ENCODE data around the gene BTN3A1.

GRCh38 chr6:26421259-26422144 lies 19.4 kb downstream of the BTN3A1 start:
- TF ChIP-seq CTCF (IDR thresholded peaks at IDR 0.05) = peak in 1 of 4 experiments; percentile 9
- TF ChIP-seq POLR2A (IDR thresholded peaks at IDR 0.05) = peak; percentile 56
- TF ChIP-seq POLR2AphosphoS5 (IDR thresholded peaks at IDR 0.05) = peak; percentile 86
